Measurements from ENCODE around the gene KIAA1217.

DNA sequence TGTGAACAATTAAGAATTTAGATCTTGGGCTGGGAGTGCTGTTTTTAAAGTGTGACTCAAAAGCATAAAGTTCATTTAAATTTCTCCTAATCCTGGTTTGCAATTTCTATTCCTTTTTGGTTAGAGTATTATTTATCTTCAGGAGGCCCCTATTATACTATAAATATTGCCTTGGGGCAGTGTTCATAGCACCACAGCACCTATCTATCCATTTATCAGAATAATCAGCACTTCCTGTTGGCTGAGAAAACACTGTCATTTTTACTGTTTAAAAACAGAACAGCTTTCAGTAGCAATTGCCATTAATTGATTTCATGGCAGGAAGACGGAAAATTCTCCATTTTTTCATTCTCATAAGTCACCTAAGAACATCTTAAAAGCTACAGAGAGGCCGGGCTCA, 111.4 kb downstream of the KIAA1217 start:
- TF ChIP-seq YY1 (tag by site-specific recombination; IDR thresholded peaks at IDR 0.05) = no peak
- TF ChIP-seq ZNF843 (tag by site-specific recombination; IDR thresholded peaks at IDR 0.05) = no peak
